Measurements from ENCODE around the gene MEIS2. TPM values are rescaled to one million over a fixed set of nuclear protein-coding genes. Genes with fewer than 3 reads are reported as not detected.

MEIS2 gene
- total RNA-seq, 1 experiment from 2014 or later, result 98.3 TPM

DNA sequence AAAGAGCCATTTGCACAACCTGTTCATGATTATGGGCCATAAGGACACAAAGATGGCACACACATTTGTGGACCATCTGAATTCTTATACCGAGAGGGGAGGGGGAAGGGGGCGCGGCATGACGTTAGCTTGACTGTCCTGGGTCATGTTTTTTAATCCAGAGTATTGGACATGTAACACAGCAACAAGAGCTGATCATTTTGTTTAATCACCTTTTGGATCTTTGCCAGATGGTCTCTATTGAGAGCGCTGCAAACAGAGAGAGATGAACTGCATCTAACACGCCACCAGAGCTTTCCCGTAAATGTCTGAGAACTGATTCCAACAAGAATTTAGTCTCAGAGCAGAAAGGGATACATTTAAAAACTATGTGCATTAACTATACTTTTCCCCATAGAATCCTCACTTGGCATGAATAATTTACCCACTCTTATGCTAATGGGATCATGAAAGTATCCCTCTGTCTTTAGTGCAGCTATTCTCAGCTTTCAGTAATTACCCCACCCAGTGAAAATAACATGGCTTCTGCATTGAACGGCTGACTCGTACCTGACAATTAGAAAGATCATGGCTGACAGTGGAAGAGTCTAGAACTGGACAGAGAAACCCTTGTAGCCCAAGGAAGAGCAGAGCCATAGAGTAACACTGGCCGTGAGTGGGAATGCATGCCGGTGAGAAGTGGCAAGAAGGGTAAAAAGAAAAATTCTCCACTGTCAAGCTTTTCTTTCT, 22.6 kb downstream of the MEIS2 start:
- no peak for DNase-seq (ENCODE audit: low spot score)

- no peak for DNase-seq (ENCODE audit: low spot score)
These were observed 23.8 kb downstream of the MEIS2 start for GRCh38 chr15:37076543-37076942.

GRCh38 chr15:37075777-37076176, 24.6 kb downstream of the MEIS2 start:
- no peak for DNase-seq (ENCODE audit: low spot score)

- no peak for DNase-seq (ENCODE audit: low spot score)
These were observed 28.2 kb downstream of the MEIS2 start for GRCh38 chr15:37072181-37072580.

- DNase-seq (ENCODE audit: low spot score), result no peak
These were observed 29.2 kb downstream of the MEIS2 start for GRCh38 chr15:37071134-37071533.

GRCh38 chr15:37070686-37071085, 29.7 kb downstream of the MEIS2 start:
- DNase-seq (ENCODE audit: low spot score), result no peak

- DNase-seq (ENCODE audit: low spot score), result no peak
These were observed 38.4 kb downstream of the MEIS2 start for GRCh38 chr15:37061996-37062395.

DNA sequence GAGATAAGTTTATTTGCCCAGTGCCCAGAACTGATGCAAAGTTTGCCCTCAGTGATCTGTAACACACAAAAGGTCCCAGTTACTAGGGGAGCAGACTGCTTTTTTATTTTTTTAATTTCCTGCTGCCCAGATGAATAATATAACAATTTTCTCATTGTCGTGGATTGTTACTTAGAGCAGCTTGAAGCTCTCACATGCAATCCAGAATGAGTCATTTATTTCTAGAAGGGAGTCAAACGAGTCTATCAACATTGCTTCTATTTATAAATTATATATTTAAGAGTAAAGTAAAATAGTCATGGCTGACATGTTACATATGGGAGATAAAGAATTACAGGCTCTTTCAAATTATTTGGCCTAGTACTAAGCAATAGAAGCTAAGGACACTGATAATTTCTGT, 41.3 kb downstream of the MEIS2 start:
- DNase-seq (ENCODE audit: low spot score), result no peak

DNA sequence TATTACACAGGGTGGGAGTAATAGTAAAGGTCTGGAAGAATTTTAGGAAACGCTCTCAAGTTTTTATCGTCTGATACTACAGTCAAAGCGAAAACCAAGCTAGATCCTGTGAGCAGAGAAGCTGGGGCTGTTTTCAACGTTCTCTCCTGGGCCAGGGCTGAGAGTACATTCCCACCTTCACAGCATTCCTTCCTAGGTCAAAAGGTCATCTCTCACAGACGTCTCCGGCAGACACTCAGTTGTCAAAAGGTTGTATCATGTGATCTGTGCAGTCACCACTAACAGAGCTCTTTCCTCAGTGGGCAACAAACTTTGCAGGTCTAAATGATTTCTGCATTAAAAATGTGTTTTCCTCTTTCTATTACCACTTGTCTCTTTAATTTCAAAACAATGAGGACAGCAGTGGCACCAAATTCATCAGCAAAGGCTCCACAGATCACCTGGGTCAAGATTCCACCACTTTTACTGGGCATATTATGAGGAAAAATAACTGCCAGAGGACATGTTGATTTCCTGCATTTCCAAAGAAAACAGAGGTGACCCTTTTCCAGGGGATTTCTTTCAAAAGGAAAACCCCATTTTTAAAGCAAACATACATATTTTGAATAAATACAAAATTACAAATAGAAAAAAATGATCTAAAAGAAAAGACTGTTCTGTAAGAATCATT, 41.9 kb downstream of the MEIS2 start:
- no peak for DNase-seq (ENCODE audit: low spot score)

DNA sequence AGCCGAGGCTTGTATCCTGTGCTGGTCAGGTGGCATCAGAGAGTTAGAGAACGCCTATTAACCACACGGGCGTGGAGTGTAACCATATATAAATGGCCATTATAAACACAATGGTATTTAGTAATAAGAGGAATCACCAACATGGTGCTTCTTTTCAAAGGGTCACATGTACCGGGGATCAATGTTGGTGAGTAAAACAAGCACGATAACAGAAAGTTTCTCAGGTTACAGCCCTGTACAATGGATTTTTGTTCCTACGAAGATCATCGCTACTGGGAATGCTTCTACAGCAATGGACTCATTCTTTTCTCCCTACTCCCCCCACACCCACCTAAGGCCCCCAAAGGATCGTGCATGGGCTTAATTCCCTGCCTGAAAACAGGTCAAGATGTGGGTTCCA, 42.5 kb downstream of the MEIS2 start:
- DNase-seq (ENCODE audit: low spot score), result no peak

DNA sequence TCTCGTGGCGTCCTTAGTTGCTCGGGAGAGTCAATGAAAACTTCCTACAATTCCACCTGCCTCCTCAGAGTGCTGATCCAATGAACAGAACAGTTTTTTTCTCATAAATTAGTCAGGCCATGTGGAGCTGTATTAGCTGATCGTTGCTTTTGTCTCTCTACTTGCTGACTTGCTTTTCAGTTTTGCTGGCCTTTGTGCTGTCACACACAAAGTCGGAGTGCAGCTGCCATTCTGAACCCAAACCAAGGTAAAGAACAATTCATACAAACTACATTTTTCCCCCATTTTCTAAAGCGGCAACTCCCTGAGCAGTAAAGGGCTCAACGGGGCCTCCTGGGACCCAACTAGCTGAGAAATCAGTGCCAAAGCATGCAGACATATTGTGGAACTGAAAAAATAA, 43.1 kb downstream of the MEIS2 start:
- no peak for DNase-seq (ENCODE audit: low spot score)

- DNase-seq (ENCODE audit: low spot score), result no peak
These were observed 43.9 kb downstream of the MEIS2 start for GRCh38 chr15:37056177-37057121.

DNA sequence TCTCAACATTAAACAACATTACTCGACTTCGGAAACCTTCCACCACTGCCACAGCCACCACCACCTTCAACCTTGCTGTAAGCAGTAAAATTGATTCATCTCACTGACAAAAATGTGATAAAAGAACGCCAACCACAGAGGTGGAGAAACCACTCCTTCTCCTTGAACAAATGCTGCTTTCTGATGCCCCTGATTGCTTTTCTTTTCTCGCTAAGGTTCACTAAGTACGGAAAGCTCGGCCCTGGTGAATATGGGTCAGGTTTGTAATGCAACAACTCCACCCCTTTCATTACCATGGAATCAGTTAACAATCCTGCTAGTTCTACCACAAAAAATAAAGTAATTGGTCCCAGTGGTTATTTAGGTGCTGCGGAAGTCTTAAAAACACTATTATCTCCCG, 44.9 kb downstream of the MEIS2 start:
- no peak for DNase-seq (ENCODE audit: low spot score)

DNA sequence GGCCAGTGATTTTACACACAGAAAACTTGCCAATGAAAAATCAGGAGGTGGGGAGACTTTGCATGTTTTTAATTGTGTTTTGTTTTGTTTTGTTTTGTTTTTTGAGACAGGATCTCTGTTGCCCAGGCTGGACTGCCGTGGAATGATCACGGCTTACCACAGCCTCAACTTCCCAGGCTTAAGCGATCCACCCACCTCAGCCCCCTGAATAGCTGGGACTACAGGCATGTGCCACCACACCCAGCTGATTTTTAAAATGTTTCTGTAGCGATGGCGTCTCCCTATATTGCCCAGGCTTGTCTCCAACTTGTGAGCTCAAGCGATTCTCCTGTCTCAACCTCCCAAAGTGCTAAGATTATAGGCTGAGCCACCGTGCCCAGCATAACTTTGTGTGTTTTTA, 46.0 kb downstream of the MEIS2 start:
- no peak for DNase-seq (ENCODE audit: low spot score)

DNA sequence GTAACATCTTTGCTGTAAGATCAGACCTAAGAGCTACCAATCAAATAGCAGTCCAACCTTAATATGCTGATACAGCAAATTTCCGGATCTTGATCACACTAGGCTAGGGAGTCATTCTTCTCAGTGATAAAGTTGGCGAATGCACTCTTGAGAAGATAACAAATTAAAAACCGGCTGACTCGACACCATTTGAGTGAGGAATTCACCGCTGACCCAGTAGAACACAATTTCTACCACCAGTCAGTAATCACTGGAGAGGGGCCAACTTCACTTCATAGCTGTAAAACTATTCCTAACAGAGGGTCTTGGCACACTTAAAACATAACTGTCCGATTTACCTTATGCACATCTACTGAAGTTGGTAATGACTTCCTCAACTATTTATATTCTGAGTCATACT, 47.2 kb downstream of the MEIS2 start:
- DNase-seq (ENCODE audit: low spot score), result no peak

GRCh38 chr15:37050345-37050744, 50.0 kb downstream of the MEIS2 start:
- no peak for DNase-seq (ENCODE audit: low spot score)

GRCh38 chr15:37046876-37047614, 53.3 kb downstream of the MEIS2 start:
- no peak for DNase-seq (ENCODE audit: low spot score)

DNA sequence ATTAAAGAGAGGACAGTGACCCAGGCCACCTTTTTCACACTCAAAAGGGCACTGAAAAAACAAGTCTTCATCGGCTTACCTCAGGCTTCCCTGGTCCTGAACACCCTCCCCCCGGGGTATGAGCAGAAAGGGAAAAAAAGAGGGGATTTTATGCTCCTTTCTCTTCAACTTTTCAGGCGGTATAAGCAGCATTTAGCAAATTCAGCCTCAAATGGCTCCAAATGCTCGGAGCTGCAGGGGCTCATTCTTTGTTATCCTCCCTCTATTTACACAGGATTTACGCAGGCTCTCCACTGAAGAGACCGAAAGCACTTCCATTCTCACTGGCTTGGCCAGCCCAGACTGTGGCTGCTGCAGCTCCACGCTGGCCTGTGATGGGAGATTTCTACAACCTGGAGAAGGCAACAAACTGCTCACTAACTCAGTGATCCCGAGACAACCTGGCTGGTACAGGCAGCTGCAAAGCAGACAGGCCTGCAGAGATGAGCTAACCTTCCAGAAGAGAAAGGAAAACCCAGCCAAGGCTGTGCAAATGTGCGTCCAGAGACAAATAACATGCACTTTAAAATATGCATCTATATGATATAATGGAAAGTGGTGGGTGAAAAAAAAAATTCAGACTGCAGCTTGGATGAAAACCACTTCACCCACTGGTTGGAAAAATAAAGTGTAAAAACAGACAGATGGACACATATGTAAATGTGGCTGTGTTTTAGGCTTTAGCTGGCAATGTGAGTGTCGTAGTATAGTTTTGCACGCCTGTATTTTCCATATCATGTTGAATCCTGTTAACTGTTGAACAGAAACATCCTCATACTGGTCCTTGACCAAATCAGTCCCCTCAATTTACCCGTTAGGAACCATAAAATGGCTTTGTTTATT, 54.2 kb downstream of the MEIS2 start:
- DNase-seq (ENCODE audit: low spot score), result no peak

GRCh38 chr15:37044915-37045648, 55.3 kb downstream of the MEIS2 start:
- no peak for DNase-seq (ENCODE audit: low spot score)

GRCh38 chr15:37041836-37042235, 58.5 kb downstream of the MEIS2 start:
- no peak for DNase-seq (ENCODE audit: low spot score)

All from A172 (cell line).